Suprapubic skin (tissue), 3 donors: ENCODE data around the gene ALDH7A1.

Experiments used
- POLR2A ChIP-seq, 2 donors: fragments of 450-650 bp; IDR thresholded peaks; one replicate each; pipeline ENCODE4 v1.6.1; 2017; ENCODE audit warnings: antibody characterized with exemption in 2 of 2, mild to moderate bottlenecking in 2 of 2, moderate library complexity in 2 of 2
- TF ChIP-seq, protein P1 (sequence below), 2 donors: fragments of 200-600 bp in 1 of 2; fragments of 450-650 bp in 1 of 2; sonication (generic) in 1 of 2; IDR thresholded peaks; one replicate each; pipeline ENCODE4 v1.5.1; 2016 to 2019; ENCODE audit warnings: antibody characterized with exemption in 2 of 2, mild to moderate bottlenecking in 1 of 2, moderate library complexity in 1 of 2

- TF ChIP-seq, protein P1, sequence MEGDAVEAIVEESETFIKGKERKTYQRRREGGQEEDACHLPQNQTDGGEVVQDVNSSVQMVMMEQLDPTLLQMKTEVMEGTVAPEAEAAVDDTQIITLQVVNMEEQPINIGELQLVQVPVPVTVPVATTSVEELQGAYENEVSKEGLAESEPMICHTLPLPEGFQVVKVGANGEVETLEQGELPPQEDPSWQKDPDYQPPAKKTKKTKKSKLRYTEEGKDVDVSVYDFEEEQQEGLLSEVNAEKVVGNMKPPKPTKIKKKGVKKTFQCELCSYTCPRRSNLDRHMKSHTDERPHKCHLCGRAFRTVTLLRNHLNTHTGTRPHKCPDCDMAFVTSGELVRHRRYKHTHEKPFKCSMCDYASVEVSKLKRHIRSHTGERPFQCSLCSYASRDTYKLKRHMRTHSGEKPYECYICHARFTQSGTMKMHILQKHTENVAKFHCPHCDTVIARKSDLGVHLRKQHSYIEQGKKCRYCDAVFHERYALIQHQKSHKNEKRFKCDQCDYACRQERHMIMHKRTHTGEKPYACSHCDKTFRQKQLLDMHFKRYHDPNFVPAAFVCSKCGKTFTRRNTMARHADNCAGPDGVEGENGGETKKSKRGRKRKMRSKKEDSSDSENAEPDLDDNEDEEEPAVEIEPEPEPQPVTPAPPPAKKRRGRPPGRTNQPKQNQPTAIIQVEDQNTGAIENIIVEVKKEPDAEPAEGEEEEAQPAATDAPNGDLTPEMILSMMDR (IDR thresholded peaks at IDR 0.05): no peak
- TF ChIP-seq POLR2A (IDR thresholded peaks at IDR 0.05): no peak
These were observed 80.4 kb downstream of the ALDH7A1 start for GRCh38 chr5:126514558-126515141.
